GM19099 (cell line): Measurements from ENCODE around the gene FCRLA.
"Not testable (repeated sequence)": the region's sequence is repeated elsewhere in the genome, so short reads cannot be mapped to it uniquely, and the experiment has no call there.

ENCODE experiments used
- POLR2A ChIP-seq: IDR thresholded peaks from 3 replicates; pipeline ENCODE4 v1.6.1; 2011; ENCODE audit warnings: low read depth; ENCODE audit not compliant: insufficient read length; ENCODE audit errors: extremely low read depth

Gene FCRLA, protein sequence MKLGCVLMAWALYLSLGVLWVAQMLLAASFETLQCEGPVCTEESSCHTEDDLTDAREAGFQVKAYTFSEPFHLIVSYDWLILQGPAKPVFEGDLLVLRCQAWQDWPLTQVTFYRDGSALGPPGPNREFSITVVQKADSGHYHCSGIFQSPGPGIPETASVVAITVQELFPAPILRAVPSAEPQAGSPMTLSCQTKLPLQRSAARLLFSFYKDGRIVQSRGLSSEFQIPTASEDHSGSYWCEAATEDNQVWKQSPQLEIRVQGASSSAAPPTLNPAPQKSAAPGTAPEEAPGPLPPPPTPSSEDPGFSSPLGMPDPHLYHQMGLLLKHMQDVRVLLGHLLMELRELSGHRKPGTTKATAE

DNA sequence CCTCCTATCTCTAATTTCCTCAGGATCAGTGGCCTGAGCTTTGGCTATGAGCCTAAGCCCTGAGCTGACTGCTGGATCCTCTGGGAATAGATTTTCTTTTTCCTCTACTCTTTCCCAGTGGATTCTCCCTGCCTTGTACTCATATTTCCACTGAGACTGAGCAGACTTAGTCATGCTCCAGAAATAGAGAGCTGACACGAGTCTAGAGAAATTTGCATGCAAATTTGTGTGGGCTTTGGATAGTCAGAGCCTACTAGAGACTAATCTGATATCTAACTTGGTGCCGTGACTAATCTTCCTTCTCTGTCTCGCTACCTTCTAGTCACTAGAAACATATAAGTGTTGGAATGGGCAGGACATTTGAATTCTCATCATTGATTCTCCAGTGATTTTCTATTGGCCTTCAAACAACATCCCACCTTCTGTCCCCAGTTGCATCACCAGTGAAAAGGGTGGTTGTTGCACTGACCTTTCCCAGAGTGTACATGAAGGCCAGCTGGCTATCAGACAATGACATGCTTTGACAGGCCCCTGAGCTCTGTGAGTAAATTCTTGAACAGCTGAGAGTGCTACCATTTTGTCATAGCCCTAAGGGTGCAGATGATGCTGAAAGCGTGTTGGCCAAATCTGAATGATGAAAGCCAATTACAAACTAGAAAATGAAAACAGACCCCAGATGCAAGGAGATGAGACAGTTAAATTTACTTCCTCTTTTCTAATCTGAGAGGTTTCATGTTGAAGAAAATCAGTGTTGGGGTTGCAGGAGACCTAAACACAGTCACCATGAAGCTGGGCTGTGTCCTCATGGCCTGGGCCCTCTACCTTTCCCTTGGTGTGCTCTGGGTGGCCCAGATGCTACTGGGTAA is at the start of gene FCRLA:
Gene FCRLA, plus strand, starts transcription at position 748 of the 866 bp plus-strand sequence. Its CDS starts 36 bp downstream, at position 784.
- peak; percentile 82 for TF ChIP-seq POLR2A

DNA sequence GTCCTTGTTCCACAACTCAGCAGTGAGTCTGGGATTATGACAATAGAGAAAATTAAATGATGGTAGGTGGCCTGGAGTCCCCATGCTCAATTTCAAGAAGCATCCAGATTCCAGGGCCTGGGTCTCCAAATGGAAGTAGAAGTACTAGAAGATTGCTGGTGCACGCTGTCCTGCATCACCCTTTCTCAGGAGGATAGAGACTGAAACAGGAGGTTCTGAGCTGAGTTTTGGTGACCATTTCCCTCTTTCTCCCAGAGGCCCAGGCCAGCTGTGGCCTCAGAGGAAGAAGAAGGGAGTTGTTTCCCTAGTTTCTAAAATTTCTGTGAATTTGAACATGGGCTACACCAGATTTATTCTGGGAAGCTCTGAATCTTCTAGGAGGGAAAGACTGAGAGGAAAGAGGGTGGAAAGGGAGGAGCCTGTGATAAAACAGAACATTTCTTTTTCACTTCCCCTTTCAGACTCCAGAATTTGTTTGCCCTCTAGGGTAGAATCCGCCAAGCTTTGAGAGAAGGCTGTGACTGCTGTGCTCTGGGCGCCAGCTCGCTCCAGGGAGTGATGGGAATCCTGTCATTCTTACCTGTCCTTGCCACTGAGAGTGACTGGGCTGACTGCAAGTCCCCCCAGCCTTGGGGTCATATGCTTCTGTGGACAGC is 44.2 kb upstream of the FCRLA start, which contains the start of gene FCGR2B:
Gene FCGR2B, plus strand, starts transcription at position 460 of the 656 bp plus-strand sequence. Its CDS starts 99 bp downstream, at position 559.
- not testable (repeated sequence) for TF ChIP-seq POLR2A

DNA sequence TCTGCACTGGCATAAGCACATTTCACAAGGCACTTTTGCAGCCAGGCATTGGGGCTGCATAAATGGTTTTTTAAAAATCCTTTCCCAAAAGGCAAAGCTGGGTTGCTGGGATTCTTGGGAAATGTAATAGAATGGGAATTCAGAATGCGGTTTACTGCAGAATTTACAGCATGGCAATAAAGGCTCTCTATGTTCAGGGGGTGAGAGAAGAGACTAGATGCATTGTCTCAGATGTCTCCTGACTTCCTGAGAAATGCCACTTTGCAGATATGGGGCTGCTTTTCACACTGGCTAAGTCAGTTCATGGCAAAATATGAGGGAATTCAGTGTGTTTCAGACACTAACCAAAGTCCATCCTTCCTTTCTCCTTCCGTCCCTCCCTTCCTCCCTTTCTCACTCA is 30.6 kb upstream of the FCRLA start:
- no peak for TF ChIP-seq POLR2A

DNA sequence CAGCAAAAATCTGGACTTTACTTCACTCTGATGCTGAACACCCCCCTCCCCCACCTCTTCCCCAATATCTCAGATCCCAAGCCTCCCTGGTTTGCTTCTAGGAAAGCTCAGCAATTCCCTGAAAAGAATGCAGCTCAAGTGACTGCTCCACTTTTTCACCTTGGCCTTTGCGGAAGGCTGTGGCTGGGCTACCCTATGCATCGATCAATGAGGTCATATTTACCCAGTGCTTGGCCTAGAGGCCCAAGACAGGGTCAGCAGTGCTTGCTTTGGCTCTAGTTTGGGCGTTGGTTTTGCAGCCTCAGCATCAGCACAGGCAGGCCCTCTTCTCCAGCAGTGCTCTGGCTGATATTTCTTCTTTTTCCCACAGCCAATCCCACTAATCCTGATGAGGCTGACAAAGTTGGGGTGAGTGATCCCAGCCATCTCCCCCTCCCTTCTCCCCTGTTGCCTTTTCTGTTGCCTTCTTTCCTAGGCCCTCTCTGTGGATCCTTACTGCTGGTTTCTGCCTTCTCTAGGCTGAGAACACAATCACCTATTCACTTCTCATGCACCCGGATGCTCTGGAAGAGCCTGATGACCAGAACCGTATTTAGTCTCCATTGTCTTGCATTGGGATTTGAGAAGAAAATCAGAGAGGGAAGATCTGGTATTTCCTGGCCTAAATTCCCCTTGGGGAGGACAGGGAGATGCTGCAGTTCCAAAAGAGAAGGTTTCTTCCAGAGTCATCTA is 29.9 kb upstream of the FCRLA start:
- no peak for TF ChIP-seq POLR2A

DNA sequence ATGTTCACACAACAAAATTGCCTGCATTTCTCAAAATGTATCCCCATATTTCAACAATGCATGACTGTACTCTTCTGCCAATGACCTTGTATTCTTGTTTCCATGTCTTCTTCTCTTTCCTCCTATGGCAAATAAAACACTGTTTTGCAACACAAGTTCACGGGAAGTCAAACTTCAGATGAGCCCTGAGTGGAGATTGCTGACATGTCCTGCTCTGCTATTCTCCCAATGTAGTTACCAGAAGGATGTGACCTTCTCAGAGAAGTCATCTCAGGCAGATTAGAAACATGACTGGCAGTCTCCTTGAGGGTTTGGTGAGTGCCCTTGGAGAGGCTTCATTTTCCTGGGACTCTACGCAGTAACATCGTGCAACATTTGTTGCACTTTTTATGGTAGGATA is 28.5 kb upstream of the FCRLA start:
- TF ChIP-seq POLR2A, result no peak

DNA sequence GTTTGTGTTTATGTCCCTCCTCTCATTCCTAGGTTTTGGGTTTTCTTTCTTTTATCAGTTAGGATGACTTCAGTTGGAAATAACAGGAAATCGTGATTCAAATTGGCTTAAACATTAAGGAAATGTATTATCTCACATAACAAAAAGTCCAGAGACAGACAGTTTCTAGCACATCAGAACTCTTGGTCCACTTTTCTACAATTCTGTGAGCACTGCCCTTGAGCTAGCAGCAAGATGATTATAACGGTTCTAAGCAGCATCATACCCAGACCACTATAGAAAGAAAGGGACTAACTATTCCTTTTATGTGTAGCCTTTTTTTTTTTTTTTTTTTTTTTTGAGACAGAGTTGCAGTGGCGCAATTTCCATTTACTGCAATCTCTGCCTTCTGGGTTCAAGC is 25.1 kb upstream of the FCRLA start:
- TF ChIP-seq POLR2A, result no peak

DNA sequence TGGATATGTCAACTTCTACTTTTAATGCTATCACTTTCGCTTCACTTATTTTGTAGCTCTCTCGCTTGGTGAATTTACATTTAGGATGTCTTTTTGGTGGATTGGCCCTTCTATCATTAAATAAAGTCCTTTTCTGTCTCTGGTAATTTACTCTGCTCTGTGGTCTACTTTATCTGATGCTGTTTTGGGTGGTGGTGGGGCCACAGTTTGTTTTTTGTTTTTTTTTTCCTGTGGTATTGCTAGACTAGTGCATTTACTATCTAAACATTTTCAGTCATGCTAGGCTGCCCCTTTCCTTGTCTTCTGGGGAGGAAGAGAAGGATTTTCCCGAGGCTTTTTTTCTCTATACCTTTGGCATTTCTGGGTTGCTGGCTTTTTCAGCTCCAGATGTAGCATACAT is 18.1 kb upstream of the FCRLA start:
- no peak for TF ChIP-seq POLR2A

DNA sequence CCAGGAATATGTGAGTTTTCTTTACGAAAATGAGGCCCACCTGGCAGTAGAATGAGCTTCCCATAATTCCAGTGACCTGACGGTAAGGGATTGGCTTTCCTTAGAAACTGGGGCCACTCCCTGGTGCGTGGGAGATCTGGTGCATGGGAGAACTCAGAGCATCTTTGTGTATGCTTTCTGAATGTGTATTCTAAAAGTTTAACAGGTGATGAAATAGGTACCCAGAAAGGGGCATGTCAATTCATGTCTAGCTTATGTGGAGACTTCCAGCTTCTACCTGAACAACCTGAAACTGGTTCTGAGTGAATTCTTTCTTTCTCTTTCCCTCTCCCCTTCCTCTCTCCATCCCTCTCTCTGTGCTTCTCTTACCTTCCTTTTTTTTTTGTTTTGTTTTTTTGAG is 15.2 kb upstream of the FCRLA start:
- TF ChIP-seq POLR2A, result no peak

DNA sequence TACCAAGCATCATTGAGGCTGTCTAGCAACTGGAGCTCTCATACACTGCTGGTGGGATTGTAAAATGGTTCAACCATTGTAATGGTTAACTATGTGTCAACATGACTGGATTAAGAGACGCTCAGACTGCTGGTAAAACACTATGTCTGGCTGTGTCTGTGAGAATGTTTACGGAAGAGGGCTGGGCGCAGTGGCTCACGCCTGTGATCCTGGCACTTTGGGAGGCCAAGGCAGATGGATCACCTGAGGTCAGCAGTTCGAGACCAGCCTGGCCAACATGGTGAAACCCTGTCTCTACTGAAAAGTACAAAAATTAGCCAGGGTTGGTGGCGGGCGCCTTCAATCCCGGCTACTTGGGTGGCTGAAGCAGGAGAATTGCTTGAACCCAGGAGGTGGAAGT is 4.8 kb upstream of the FCRLA start:
- no peak for TF ChIP-seq POLR2A

DNA sequence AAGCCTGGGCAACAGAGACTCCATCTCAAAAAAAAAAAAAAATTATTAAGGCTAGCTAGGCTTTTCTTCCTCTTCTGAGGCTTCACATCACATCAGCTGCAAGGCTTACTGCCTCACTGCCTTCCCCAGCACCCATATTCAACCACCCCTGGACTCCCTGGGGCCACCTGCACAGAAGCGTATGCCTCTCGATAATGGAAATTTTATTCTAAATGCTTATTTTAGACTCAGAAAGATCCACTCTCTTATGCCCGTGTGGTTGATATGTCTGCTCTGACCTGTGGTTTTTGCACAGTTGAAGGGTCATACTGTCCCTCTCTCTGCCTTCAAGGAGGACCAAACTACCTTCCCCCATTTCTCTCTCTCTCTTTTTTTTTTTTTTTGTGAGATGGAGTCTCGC is 1.5 kb upstream of the FCRLA start:
- no peak for TF ChIP-seq POLR2A

DNA sequence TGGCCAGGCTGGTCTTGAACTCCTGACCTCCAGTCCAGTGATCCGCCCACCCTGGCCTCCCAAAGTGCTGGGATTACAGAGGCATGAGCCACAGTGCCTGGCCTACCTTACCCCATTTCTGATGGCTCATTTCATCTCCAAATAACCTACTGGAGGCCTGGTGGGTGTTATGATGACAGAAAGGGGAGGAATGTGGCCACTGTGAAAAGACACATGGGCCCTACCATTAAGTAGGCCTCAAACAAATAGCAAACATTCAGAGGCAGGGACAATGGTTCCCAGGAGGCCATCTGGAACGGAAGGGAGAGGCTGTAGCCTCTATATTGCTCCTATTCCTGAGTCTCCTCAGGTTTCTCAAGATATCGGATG is 932 bp upstream of the FCRLA start:
- TF ChIP-seq POLR2A, result no peak

DNA sequence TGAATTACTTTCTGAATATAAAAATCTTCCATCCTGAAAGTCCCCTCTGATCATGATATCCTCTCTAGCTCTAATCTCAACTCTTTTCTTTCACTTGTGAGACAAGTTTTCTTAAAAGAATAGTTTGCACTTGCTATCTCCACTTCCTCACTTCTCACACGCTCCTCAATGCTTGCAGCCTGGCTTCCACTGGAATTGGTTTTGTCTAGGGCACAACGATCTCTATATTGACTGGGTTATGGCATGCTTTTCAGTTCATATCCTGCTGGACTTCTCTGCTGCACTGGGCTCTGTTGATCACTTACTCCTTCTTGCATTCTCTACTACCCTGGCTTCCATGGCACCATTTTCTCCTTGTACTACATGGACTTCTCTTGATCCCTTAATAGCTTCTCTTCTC is 474 bp downstream of the FCRLA start:
- TF ChIP-seq POLR2A, result no peak

DNA sequence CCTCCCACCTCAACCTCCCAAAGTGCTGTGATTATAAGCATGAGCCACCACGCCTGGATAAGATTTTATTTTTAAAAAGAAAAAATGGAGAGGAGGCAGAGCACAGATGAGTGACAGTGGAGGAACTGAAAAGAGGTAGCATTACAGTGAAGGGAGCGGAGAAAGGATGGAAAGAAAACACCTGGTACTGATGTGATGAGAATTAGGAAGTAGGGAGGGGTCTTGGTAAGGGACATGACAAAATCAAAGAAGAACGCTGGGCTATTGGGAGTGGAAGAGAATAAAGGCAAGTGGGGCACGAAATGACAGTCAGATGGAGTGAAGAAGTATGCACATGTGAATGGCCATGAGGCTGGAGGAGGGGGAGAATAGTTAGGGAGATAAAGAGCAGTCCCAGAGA is 2.3 kb downstream of the FCRLA start:
- TF ChIP-seq POLR2A, result no peak

DNA sequence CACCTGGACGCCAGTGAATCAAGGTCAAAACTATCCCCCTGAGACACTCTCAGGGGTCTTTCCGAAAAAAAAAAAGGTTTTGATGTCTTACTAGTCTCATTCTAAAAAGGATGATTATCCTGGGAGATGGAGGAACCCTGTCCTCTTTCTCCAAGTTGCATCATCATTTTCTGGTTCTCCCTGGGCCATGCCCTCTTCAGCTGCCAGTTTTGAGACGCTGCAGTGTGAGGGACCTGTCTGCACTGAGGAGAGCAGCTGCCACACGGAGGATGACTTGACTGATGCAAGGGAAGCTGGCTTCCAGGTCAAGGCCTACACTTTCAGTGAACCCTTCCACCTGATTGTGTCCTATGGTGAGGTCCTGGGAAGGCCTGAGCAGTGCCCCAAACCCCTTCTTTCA is 3.5 kb downstream of the FCRLA start:
- no peak for TF ChIP-seq POLR2A
